Uterus (tissue), 2 donors: Measurements from ENCODE around the gene TMEM94.
"Not testable (repeated sequence)": the region's sequence is repeated elsewhere in the genome, so short reads cannot be mapped to it uniquely, and the experiment has no call there.

ENCODE experiments used
- CTCF ChIP-seq, 4 experiments: fragments of 200-600 bp in 2 of 4; fragments of 450-650 bp in 2 of 4; sonication (generic) in 2 of 4; IDR thresholded peaks; one replicate each; pipeline ENCODE4 v1.5.1; 2016 to 2019; ENCODE audit warnings: antibody characterized with exemption in 4 of 4, mild to moderate bottlenecking in 2 of 4, moderate library complexity in 1 of 4
- POLR2A ChIP-seq, 2 donors: fragments of 450-650 bp; IDR thresholded peaks; one replicate each; pipeline ENCODE4 v1.6.1; 2016; ENCODE audit warnings: antibody characterized with exemption in 2 of 2, mild to moderate bottlenecking in 1 of 2, moderate library complexity in 1 of 2

GRCh38 chr17:75445896-75446295, 10.5 kb upstream of the TMEM94 start:
- TF ChIP-seq CTCF, POLR2A (IDR thresholded peaks at IDR 0.05): not testable (repeated sequence)
